NCI-H2196 treated with DMSO at 0.1 percent for 48 hours (cell line): ENCODE data around the gene PPP1R26.
"Not testable (repeated sequence)": the region's sequence is repeated elsewhere in the genome, so short reads cannot be mapped to it uniquely, and the experiment has no call there.

Experiments used
- DNase-seq: peaks from one replicate; lab custom pipeline; 2025; ENCODE audit not compliant: unreplicated experiment; lab: John Stamatoyannopoulos, UW

PPP1R26 gene

DNA sequence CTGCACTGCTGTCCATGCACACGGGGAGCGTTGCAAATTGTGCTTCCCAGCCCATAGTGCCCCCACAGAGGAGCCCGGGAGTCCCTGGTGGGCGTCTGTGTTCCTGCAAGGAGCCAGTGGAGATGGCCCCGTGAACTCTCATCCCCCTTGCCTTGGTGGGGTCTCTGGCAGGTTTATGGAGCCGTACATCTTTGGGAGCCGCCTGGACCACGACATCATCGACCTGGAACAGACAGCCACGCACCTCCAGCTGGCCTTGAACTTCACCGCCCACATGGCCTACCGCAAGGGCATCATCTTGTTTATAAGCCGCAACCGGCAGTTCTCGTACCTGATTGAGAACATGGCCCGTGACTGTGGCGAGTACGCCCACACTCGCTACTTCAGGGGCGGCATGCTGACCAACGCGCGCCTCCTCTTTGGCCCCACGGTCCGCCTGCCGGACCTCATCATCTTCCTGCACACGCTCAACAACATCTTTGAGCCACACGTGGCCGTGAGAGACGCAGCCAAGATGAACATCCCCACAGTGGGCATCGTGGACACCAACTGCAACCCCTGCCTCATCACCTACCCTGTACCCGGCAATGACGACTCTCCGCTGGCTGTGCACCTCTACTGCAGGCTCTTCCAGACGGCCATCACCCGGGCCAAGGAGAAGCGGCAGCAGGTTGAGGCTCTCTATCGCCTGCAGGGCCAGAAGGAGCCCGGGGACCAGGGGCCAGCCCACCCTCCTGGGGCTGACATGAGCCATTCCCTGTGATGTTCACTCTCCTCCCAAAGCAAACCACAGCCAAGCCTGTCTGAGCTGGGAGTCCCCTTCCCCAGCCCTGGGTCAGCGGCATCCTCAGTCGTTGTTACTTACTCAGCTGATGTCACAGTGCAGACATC, 24.0 kb downstream of the PPP1R26 start:
- DNase-seq, result no peak

DNA sequence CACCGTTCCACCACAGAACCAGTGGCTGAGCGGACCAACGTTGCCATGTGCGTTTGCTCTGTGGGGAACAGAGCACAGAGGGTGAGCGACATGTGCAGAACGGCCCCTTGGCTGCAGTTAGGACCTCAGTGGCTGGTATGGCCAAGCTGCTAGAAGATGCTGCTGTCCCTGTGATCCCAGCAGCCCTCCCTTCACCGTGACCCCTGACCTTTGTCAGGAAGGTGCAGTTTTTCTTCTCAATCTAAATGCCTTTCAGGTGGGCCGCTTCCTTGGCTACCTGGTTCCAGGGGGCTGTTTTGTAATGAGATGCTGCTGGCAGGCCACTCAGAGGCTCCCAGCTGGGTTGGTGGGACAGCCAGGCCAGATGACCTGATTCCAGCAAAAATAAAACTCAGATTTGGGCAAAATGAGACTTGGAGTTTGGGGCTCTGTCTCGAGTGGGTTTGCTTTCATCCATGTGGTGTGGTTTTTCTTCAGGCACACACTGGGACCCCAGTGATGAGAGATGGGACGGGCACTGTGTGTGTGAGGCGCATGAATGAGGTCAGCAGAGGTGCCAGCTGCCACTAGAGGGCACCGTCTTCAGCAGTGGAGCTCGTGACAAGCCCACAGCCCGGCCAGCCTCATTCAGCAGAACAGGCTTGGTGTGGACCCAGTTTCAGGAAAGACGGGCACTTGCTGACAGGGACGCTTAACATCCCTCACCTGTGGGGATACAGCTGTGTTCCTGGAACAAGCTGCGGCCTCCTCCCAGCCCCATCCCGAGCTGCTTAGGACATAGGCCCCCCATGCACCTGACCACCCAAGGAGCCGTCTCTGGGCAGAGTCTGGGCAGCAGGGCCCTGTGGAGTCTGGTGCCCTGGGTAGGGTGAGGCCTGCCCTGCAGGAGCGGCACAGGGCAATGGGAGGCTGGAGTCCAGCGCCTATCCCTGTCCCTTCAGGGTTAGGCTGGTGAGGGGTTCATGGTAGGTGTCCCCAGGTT, 25.0 kb downstream of the PPP1R26 start:
- peak; percentile 35 for DNase-seq

DNA sequence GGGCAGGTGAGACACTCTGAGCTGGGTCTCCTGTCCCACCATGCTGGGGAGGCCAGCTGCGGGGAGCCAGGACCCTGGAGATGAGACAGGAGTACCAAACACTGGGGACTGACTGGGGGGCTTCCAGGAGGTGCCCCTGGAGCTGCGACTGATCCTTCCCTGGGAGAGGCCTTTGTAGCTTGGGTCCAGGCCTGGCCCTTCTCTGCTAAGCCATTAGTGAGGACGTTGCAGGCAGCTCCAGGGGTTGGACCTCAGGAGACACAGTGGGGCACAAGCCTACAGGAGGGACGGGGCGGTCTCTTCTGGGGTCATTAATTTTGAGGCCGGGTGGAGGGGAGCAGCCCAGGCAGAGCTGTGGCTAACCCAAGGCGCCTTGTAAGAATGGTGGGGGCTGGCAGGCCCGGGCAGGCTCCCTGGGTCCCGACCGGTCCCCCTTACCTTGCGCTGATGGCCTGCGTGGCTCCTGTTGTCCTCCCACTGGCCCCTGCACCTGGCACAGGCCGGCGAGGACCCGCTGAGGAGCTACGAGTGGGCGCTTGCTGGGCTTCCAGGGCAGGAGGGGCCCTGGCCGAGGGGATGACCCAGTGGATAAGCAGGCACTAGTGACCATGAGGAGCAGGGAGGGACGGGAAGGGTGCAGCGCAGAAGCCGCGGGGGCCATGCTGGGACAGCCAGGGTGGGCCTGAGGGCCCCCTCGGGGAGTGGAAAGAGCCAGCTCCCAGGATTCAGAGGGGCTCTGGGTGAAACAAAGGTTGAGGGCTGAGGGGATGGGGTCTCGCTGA, 26.0 kb downstream of the PPP1R26 start:
- no peak for DNase-seq

DNA sequence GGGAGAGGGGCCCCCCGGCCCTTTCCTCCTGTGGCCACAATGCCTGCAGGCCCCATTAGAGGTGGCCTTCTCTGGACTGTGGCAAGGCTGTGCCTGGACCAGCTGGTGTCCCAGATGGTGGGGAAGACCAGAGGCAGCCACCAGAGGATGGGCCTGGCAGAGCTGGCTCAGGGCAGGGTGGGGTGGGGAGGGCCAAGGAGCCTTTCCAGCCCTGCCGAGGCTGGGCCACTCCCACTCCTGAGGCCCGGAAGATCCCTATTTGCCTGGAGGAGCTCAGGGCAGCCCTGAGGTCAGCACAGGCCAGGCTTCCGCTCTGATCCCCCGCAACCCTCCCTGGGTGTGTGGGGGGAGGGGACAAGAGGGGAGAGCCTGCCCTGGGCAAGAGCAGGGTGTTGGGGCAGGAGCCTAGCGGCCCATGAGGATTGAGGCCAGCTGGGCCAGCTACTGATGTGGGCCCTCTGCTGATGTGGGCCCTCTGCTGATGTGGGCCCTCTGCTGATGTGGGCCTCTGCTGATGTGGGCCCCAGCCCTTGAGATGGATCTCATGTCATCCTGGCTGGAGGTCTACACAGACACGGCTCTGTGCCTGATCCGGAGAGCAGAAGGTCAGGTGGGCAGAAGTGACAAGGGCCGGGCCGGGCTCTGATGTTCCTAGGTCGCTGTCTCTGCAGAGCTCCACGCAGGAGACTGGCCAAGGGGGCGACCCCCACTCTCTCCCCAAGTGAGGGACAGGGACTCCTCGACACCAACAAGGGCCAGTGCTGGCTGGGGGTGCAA, 26.9 kb downstream of the PPP1R26 start:
- no peak for DNase-seq

DNA sequence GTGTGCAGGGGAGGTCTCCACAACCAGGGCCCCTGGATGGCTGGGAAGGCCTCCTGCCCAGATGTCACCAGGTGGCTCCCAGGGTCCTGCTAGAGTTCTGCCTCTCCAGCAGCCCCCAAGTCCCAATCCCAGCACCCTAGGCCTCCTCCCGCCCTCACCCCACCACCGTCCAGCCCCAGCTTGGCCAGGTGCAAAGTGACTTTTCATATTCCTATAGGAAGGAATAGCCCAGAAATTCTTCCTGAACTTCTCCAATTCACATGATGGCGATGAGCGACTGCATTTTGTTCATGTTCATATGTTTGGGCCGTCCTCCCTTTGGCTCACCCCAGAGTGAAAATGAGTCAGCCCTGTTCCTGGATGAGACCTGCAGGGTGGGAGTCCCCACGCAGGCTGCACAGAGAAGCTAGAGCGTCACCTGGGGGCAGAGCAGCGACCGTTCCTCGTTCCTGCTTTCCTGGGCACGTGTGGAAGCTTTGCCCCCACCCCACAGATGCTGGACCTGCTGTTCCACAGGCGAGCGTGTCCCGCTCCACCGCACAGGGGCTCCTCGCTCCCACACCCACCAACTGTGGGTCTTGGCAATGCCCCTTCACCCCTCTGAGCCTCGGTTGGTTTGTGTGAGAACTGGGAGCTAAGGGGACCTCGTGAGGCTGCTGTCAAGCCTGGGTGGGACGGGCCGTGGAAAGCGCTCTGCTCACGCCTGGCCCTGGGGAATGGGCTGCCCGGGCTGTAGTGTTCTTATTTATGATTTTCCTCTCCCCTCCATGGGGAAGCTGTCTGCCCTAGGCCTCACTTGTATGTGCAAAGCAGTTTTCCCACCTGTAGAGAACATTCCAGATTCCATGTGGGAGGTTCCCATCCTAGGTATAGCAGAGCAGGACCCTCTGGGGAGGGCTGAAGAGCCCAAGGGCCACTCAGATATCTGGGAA, 27.8 kb downstream of the PPP1R26 start:
- DNase-seq, result no peak

DNA sequence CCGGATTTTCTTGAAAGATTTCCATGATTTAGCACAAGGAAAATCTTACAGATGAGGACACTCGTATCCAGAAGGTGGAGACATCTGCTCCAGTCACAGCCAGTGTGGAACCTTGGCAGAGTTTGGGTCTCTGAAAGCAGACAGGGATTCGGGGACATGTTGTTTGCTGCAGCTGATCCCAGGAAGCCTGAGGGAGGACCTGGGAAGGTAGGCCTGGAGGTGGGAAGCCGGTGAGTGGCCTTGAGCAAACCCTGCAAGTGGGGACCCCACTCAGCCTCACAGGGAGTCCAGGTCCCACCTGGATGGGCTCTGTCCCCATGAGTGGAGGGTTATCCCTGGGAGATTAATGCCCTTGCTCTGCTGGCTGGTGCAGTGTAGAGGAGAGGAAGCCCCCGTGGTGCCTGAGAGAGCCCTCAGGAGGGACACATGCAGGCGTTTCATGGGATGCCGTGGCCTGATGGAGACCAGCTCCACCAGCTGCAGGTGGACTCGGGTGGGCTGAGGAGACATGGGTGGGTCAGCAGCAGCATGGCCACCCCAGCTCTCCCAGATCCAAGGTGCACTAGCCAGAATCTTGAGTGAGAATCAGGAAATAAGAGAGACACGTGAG, 28.7 kb downstream of the PPP1R26 start:
- no peak for DNase-seq

DNA sequence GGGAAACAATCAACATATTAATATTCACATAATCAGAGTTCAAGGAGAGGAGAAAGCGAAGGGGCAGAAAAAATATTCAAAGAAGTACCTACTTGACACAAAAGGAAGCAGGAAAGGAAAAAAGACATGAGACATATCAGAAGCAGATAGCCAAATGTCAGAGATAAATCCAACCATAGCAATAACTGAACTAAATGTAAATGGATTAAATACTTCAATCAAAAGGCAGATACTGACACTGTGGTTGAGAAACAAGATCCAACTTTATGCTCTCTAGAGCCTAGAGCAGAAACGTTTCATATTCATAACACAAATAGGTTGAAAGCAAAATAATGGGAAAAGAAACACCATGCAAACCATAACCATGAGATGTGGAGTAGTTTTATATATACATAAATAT, 29.9 kb downstream of the PPP1R26 start:
- DNase-seq, result no peak

DNA sequence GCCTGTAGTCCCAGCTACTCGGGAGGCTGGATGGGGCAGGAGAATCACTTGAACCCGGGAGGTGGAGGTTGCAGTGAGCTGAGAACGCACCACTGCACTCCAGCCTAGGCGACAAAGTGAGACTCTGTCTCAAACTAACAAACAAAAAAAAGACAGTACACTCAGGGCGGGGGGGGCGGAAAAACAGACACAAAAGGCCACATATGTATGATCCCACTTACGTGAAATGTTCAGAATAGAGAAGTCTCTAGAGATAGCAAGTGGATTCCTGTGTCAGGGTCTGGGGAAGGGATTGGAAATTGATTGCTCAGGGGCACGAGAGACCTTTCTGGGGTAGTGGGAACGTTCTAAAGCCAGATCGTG, 32.6 kb downstream of the PPP1R26 start:
- DNase-seq, result no peak

DNA sequence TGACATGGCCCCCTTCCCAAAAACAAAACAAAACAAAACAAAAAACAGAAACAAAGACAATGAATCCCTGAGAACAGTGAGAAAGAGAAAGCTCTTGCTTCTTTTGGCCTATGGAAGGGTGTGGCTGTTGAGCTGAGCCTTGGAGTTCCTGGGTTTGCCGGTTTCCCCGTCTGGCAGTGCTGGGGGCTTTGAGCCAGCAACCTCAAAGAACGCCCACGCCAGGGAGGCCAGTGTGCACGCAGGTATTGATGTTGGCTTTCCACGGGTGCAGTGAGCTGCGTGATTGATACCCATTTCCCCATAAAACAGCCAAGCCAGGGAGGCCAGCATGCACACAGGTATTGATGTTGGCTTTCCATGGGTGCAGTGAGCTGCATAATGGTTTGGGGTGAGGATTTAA, 33.3 kb downstream of the PPP1R26 start:
- DNase-seq, result no peak

DNA sequence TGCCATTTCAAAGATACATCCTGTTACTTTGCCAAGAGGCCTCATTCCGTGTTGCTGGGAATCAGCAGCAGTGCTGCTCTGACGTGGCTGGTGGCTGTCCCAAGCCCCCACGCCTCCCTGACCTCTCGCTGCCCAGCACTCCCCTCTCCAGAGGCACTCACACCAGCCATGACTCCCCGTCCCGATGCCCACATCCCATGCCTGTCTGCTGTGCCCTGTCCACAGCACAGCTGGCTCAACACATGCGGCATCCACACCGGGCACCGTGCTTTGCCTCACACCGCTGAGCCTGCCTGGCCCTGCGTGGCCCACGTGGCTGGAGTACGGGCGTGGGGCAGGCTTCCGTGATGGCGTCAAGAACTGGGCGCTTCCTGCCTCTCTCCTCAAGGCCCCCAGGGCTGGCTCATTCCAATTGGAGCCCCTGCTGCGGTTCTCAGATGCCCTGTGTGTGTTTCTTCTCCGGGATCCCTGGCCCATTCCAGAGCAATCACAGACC, 33.8 kb downstream of the PPP1R26 start:
- no peak for DNase-seq

DNA sequence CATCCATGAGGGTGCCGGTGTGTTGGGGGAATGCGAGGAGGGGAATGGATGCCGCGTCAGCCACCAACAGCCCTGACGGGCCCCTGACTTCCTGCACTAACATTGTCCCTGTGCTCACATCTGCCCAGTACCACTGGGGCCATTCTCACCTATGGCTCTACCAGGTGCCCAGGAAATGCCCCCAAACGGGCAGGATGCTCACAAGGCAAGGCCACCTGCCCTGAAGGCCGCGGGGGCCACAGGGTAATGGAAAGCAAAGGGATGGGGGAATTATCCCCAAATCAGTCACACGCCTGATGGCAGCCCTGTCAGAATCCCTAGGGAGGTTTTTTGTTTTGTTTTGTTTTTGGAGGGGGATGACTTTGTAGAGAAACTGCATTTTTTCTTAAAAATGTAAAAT, 34.3 kb downstream of the PPP1R26 start:
- not testable (repeated sequence) for DNase-seq

DNA sequence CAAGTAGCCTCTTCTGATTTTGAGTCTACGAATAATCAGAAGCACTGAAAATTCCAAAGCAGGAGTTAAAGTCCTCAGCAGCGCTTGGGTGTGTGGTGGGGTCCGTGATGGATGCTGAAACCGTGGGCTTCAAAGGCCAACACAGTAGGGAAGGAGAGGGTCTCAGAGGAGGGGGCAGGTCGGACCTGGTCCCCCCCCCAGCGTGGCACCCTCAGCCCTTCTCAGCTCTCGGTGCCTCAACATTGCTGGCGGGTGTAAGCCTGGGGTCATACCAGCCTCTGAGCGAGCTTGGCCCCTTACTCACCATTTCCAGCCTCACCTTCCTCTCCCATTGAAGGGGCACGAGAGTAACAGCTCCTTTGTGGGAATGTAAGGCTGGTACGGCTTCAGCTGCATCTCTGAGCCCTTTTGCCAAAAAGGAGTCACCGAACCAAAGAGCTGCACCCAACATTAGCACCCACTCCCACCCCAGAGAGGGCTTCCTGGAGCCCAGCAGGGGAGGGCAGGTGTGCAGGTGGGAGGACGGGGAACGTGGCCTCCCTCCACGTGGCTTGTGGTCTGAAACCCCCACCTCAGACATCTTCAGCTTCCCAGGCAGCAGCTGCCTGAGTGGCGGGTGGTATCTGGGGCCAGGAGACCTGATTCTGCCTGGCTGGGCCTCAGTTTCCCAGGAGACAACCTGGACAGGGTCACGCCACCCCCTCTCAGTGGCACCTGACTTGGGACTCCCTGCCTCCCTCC, 34.9 kb downstream of the PPP1R26 start:
- DNase-seq, result no peak

DNA sequence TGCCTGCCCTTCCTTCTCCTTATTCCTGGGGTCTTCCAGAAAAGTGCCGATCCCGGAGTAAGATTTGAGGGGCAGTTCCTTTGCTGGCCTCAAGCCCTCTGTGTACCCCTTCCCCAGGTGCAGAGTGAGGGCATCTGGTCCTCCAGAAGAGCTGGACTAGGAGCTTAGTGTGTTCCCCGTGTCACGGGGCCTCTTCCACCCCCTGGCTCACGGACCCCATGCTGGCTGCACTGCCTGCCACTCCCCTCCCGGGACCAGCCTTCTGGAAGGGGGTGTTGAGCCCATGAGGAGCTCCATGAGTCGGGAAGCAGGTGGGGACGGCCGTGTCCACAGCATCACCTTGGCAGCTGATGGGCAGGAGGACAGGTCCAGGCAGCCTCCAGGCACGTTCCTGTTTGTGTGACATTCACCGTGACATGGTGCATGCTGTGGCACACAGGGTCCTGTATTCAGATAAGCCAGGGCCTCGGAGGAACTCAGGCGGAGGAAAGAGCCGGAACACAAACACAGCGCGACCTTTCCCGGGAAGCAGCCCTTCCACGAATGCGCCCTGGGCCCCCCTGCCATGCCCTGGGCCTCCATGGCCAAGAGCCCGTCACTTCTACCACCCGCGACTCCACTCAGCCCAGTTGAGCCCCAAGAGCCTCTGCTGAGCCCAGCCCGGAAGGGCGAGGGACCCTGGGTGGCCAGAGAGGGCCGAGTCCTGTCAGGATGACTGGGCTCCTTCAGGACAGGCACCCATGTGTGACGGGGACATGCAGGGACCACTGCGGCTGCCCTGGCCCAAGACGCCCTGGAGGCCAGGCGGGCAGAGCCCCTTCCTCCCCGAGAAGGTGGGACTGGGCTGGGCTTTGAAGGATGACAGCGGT, 35.7 kb downstream of the PPP1R26 start:
- no peak for DNase-seq

DNA sequence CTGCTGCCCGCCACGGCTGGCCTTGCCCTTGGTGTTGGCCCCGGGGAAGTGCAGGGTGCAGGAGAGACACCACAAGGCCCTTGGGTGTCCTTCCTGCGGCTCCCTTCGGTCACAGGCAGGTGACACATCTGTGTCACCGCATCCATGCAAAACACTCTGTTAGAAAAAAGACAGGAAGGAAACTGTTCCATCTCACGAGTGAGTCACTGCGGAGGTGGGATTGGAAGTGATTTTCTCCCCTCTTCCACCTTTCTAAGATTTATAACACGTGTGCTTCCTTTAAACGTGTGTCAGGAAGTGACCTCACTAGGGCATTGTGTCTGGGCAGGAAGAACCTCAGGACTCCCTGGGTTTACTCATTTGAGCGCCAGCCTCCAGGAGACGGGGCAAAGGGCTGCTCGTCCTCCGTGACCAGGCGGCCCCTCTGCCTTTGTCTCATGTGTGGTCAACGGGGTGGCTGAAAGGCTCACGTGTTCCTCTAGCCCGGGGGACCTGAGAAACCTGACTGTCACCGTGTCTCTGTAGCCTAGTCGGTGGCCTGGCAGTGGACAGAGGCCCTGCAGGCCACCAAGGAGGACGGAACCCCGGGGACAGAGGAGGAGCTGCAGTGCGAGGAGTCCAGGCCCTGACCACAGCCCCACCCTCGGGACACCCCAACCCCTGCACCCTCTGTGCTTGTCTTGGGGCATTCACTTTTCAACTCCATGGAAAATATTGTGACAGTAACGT, 36.7 kb downstream of the PPP1R26 start:
- DNase-seq, result no peak

DNA sequence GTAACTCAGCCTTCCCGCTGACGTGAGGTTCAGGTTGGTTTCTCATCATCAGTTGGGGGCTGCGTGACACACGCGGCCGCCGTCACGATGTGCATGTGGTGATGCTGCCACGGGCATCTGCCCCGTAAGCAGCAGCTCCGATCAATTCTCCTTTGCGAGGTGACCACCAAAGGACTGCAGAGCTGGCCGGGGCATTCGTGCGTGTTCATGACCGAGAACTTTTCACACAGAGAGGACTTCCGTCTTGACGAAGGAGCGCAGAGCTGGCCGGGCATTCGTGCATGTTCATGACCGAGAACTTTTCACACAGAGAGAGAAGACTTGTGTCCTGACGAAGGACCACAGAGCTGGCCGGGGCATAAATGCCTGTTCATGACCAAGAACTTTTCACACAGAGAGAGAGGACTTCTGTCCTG, 37.8 kb downstream of the PPP1R26 start:
- no peak for DNase-seq

DNA sequence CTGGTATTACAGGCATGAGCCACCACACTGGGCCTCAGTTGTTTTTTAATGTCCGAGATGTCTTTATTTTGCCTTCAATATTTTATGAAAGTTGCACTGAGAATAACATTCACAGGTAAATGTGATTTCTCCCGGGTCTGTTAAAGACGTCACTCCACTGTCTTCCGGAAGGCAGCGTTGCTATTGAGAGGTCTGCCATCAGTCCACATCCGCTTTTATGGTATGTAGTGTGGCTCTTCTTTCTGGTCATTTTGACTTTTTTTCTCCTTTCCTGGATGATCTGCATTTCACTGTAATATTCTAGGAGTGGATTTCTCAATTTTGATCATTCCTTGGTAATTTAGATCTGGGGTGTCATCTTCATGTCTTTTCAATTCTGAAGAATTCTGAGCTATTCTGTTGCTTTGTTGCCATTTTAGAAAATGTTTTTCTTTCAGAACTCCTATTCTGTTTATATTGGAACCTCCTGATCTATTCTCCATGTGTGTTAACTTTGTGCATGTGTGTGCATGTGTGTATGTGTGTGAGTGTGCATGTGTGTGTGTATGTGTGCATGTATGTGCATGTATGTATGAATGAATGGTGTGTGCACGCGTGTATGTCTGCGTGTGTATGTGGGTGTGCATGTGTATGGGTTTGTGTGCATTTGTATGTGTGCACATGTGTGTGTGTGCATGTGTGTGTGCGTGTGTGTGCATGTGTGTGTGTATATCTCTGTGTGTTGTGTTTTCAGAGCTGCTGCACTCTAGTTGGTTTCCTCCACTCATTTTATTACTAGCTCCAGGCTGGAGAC, 39.8 kb downstream of the PPP1R26 start:
- no peak for DNase-seq
